8988T (cell line): ENCODE measurements around the gene ALOX5.

Source experiments
- DNase-seq: peaks from one replicate; pipeline ENCODE4 v3.0.0; 2011

ALOX5 gene

GRCh38 chr10:45444976-45445898 is 71.2 kb downstream of the ALOX5 start:
- DNase-seq = no peak

GRCh38 chr10:45446858-45447257 is 72.8 kb downstream of the ALOX5 start:
- no peak for DNase-seq

GRCh38 chr10:45447416-45447815 is 73.4 kb downstream of the ALOX5 start:
- no peak for DNase-seq

GRCh38 chr10:45450866-45451265 is 76.8 kb downstream of the ALOX5 start:
- DNase-seq = no peak

- no peak for DNase-seq
Observed at GRCh38 chr10:45451407-45451806, 77.4 kb downstream of the ALOX5 start.

GRCh38 chr10:45452268-45452667 is 78.3 kb downstream of the ALOX5 start:
- no peak for DNase-seq

GRCh38 chr10:45452743-45453452 is 78.9 kb downstream of the ALOX5 start:
- DNase-seq = no peak

- no peak for DNase-seq
Observed at GRCh38 chr10:45453639-45454255, 79.7 kb downstream of the ALOX5 start.

- no peak for DNase-seq
Observed at GRCh38 chr10:45454262-45454661, 80.2 kb downstream of the ALOX5 start.

- DNase-seq = no peak
Observed at GRCh38 chr10:45454859-45455258, 80.8 kb downstream of the ALOX5 start.

GRCh38 chr10:45456233-45456632 is 82.2 kb downstream of the ALOX5 start:
- no peak for DNase-seq

GRCh38 chr10:45456822-45457221 is 82.8 kb downstream of the ALOX5 start:
- DNase-seq = no peak

GRCh38 chr10:45457487-45457886 is 83.5 kb downstream of the ALOX5 start:
- DNase-seq = no peak

- DNase-seq = no peak
Observed at GRCh38 chr10:45460235-45460878, 86.3 kb downstream of the ALOX5 start.

GRCh38 chr10:45461034-45461433 is 87.0 kb downstream of the ALOX5 start:
- DNase-seq = no peak

- DNase-seq = no peak
Observed at GRCh38 chr10:45463244-45464116, 89.5 kb downstream of the ALOX5 start.

GRCh38 chr10:45464958-45465567 is 91.0 kb downstream of the ALOX5 start:
- DNase-seq = peak; percentile 71

- no peak for DNase-seq
Observed at GRCh38 chr10:45466784-45467183, 92.8 kb downstream of the ALOX5 start.

GRCh38 chr10:45468079-45468478 is 94.1 kb downstream of the ALOX5 start:
- DNase-seq = no peak

GRCh38 chr10:45470098-45471012 is 96.3 kb downstream of the ALOX5 start:
- no peak for DNase-seq

GRCh38 chr10:45471059-45471458 is 97.0 kb downstream of the ALOX5 start:
- DNase-seq = no peak
